T1000 (cell line): Measurements from ENCODE around the gene TBC1D3I.
"Not testable (repeated sequence)": the region's sequence is repeated elsewhere in the genome, so short reads cannot be mapped to it uniquely, and the experiment has no call there.

Source experiments
- DNase-seq: peaks from one replicate; lab custom pipeline; 2025; ENCODE audit warnings: mixed read lengths; lab: John Stamatoyannopoulos, UW

The TBC1D3I gene

DNA sequence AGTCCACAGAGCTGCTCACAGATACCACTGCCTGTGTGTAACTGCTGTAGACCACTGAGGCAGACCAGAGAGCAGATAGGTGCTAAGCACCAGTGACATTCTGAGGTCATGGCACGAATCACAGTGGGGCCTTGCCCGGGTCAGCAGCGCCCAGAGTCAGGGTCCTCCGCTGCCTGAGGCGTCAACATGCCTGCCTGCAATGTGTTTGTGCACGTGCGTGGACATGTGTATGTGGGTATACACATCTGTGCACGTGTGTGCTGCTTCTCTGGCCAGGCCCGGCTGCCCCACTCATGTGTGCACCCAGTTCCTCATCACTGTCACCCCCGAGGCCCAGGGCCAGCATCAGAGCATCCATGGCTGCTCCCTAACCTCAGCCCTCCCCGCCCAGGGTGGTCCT, at the start of gene TBC1D3I:
Gene TBC1D3I, minus strand, starts transcription at position 101 of the 400 bp plus-strand sequence. CDS start 1,585 bp downstream, outside the sequence.
- DNase-seq = not testable (repeated sequence)

DNA sequence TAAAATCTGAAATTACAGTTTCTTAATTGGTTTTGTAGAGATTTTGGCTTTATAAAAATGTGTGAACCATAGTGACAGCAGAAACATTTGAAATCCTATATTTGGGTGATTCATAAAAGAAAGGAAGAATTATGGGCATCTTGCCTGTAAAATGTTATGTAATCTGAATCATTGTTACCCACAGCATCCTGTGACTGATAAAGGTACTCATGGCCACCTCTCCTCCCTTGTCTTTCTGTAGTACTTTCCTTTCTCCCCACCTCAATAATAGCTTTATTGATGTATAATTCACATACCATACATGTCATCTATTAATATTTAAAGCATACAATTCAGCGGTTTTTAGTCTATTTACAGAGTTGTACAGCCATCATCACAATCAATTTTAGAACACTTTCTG, 30.8 kb upstream of the TBC1D3I start:
- not testable (repeated sequence) for DNase-seq

DNA sequence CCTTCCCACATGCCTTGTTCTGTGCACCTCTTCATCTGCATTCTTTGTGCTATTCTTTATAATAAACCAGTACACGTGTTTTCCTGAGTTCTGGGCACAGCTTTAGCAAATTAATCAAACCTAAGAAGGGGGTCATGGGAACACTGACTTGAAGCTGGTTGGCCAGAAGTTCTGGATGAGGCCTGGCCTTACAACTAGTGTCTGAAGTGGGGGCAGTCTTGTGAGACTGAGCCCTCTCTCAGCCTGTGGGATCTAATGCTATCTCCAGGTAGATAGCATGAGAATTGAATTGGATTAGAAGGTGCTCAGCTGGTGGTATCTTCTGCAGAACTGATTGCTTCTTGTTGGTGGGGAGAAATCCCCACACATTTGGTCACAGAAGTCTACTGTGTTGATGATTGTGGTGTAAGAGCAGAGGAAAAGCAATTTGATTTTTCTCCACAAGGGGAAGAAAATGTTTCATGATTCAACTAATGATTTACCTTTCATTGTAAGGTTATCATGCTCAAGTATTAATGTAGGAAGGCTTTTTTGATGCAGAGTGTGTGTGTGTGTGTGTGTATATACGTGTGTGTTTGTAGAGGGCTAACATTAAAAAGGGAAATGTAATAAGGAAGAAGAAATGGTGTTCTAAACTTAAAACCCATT, 25.7 kb upstream of the TBC1D3I start:
- not testable (repeated sequence) for DNase-seq

DNA sequence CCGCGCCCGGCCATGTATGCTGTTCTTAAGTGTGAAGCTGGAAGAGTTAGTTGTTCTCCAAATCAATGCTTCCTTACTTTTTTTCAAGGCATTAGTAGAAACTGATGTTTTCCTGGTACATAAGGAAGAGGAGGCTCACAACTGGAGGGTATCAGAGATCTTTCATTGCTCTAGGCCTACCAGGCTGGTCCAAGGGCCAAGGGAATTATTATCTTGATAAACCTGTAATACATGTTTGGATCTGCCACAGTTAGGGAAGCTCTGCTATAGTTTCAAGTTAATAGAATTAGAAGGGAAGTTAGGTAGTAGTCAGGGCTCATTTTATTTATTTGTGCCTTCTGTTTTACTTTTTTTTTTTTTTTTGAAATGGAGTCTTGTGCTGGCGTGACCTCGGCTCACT, 19.8 kb upstream of the TBC1D3I start:
- DNase-seq = not testable (repeated sequence)

DNA sequence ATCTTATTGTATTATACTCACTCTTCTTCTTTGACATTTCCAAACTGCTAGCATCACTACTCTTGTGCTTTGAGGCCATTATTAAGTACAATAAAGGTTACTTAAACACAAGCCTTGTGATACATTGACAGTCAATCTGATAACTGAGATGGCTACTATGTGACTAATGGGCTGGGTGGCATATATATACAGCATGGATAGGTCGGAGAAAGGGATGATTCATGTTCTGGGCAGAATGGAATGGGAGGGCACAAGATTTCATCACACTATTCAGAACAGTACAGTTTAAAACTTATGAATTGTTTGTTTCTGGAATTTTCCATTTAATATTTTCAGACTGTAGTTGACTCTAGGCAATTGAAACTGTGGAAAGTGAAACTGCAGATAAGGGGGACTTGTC, 18.9 kb upstream of the TBC1D3I start:
- DNase-seq = not testable (repeated sequence)

DNA sequence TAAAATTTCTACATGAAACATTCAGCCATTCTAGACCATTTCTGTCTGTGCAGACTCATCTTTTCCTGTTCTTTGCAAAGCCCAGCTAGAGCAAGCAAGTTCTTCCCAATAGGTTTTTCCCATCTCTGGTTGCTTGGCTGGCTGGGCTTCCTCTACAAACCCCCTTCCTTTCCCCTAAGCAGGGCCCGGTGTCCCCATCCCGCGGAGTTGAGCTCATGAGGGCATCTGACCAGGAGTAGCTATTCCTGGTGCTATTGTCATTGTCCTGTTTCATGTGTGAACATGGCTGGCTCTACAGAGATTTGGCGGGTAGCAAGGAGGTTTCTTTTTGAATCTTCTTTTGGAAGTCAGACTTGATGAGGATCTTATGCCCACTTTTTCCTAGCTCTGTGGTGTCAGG, 22.3 kb downstream of the TBC1D3I start:
- DNase-seq = not testable (repeated sequence)

DNA sequence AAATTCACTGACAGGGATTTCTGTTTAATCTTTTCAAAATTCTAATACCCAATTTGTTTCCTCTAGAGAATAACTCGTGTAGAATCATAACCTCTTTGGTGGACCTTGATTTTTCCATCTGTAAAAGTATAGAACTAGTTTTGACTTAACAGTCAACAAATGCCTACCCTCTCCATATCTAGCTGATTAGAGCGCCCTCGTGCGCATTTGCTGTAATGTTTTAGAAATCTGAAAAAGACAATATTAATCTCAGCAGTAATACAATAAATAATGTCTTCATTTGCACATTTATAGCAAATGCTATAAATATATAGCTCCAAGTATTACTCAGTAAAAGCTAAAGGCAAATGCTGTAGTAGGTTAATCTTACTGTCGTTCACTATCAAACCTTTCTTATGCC, 34.7 kb downstream of the TBC1D3I start:
- DNase-seq = not testable (repeated sequence)

DNA sequence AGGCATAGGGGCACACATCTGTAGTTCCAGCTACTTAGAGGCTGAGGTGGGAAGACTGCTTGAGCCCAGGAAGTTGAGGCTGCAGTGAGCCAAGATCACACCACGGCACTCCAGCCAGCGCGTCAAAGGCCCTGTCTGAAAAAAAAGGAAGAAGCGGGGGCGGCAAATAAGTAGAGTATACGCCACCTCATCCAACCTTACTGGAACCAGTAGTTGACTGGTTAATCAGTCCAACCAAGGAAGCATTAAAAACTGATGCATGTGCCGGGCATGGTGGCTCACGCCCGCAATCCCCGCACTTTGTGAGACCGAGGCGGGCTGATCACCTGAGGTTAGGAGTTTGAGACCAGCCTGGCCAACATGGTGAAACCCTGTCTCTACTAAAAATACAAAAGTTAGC, 41.4 kb downstream of the TBC1D3I start:
- not testable (repeated sequence) for DNase-seq

DNA sequence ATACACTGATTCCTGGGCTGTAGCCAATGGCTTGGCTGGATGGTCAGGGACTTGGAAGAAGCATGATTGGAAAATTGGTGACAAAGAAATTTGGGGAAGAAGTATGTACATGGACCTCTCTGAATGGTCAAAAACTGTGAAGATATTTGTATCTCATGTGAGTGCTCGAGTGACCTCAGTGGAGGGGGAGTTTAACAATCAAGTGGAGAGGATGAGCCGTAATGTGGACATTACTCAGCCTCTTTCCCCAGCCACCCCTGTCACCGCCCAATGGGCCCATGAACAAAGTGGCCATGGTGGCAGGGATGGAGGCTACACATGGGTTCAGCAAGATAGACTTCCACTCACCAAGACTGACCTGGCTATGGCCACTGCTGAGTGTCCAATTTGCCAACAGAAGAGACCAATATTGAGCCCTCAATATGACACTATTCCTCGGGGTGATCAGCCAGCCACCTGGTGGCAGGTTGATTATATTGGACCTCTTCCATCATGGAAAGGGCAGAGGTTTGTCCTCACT, 42.7 kb downstream of the TBC1D3I start:
- DNase-seq = not testable (repeated sequence)

DNA sequence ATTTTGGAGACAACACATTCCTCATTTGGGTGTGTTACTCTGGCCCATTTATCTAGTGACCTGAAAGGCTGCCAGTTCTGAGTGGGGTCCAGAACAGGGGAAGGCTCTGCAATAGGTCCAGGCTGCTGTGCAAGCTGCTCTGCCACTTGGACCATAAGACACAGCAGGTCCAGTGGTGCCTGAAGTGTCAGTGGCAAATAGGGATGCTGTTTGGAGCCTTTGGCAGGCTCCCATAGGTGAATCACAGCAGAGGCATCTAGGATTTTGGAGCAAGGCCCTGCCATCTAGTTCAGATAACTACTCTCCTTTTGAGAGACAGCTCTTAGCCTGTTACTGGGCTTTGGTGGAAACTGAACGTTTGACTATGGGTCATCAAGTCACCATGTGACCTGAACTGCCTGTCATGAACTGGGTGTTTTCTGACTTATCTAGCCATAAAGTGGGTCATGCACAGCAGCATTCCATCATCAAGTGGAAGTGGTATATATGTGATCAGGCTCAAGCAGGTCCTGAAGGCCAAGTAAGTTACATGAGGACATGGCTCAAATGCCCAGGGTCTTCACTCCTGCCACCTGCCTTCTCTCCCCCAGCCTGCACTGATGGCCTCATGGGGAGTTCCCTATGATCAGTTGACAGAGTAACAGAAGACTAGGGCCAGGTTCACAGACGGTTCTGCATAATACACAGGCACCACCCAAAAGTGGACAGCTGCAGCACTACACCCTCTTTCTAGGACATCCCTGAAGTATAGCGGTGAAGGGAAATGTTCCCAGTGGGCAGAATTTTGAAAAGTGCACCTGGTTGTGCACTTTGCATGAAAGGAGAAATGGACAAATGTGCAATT, 43.4 kb downstream of the TBC1D3I start:
- DNase-seq = not testable (repeated sequence)

DNA sequence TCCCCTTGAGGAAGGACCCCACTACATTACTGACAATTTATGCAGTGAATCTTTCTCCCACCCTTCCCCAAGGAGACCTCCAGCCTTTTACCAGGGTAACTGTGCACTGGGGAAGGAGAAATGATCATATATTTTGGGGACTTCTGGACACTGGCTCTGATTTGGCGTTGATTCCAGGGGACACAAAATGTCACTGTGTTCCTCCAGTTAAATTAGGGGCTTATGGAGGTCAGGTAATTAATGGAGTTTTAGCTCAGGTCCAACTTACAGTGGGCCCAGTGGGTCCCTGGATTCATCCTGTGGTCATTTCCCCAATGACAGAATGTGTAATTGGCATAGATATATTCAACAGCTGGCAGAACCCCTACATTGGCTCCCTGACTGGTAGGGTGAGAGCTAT, 44.8 kb downstream of the TBC1D3I start:
- DNase-seq = not testable (repeated sequence)

DNA sequence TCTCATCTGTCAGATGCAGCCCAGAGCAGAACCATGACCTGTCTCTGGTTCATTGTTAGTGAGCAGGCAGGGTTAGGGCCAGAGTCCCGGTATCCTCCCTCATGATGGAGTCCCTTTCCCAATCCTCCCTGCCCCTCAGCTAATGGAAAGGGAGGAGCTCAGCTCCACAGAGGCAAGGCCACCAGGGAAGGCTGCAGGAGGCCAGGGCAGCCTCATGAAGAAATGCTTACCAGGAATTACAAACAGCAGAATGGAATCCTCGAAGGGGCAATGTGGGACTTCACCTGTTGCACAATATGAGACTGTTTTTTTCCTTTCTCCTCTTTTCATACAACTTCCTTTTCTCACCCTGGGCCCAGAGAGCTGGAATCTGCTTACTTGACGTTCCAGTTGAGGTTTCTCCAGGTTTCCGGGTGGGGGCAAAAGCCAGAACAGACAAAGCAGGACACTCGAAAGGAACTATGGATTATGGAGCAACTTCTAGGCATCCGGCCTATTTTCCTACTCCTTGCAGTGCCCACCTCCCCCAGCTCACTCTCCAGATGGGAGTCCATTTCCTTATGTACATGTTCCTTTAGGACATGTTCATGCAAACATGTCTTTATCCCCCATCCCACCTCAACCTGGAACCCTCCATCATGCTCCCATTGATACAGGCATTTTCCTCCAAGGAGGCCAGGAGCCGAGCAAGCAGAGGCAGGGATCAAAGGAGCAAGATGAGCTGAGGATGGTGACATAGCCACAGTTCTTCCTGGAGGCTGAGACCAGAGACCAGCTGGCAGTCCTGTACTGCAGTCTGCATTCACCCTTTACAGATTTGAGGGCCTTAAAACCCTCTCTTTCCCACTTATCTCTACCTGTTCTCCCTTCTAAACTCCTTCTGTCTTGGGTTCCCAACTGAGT, 48.7 kb downstream of the TBC1D3I start:
- DNase-seq = not testable (repeated sequence)

DNA sequence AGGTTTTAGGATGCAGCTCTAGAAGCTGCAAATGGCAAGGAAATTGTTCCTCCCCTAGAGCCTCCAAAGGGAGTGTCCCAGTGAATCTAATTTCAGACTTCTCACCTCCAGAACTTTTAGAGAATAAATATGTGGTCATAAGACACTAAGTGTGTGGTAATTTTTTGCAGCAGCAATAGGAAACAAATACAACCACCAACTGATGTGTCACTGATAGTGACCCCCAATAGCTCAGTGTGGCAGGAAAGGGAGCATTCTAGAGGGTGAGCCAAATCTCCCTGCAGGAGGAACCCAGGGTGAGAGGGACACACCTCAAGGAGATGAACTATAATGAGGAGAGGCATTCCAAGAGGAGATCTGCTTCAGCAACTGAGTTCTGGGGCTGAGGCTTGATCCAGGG, 49.5 kb downstream of the TBC1D3I start:
- DNase-seq = no peak

DNA sequence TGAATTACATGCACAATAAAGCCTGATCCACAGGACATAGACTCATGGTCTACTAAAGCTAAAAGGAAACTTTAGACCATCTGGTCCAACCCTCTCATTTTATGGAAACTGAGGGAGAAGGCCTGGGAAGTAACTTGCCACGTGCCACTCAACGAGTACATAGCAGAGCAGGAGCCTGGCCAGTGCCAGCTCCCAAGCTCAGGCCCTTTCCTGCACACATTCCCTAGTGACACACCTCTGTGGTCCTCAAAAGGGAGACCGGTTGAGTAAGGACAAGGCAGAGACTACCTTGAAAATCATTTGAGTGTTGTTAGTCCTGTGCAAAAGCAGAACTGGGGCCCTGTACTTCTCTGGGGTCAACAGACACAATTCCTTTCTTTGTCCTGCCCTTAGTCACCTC, 50.7 kb downstream of the TBC1D3I start:
- DNase-seq = no peak

DNA sequence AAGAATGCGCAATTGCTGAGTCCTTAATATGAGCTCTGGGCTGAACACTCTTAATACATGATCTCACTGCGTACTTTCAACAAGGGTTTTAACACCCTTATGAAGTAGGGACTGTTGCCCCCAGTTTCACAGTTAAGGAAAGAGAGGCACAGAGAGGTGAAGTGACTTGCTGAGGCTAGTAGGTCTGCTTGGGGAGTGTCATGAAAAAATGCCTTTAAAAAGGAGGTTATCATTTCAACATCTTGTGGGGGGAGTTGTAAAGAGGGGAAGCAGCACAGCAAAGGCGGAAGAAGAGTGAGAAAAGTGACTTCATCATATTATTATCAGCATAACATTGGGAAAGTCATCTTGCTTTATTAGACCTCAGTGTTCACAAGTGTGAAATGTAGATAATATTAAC, 51.4 kb downstream of the TBC1D3I start:
- no peak for DNase-seq

DNA sequence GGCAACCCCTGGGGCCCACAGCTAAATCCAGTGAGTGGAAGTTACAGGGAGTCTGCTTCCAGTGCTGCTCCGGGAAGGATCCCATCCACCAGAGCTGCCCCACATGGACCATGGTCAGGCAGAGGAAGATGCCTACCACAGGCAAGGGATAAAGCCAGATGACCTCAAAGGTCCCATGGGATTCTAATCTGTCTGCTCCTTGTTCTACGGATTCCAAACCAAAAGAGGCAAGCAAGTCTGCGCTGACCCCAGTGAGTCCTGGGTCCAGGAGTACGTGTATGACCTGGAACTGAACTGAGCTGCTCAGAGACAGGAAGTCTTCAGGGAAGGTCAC, 52.1 kb downstream of the TBC1D3I start:
- DNase-seq = no peak

DNA sequence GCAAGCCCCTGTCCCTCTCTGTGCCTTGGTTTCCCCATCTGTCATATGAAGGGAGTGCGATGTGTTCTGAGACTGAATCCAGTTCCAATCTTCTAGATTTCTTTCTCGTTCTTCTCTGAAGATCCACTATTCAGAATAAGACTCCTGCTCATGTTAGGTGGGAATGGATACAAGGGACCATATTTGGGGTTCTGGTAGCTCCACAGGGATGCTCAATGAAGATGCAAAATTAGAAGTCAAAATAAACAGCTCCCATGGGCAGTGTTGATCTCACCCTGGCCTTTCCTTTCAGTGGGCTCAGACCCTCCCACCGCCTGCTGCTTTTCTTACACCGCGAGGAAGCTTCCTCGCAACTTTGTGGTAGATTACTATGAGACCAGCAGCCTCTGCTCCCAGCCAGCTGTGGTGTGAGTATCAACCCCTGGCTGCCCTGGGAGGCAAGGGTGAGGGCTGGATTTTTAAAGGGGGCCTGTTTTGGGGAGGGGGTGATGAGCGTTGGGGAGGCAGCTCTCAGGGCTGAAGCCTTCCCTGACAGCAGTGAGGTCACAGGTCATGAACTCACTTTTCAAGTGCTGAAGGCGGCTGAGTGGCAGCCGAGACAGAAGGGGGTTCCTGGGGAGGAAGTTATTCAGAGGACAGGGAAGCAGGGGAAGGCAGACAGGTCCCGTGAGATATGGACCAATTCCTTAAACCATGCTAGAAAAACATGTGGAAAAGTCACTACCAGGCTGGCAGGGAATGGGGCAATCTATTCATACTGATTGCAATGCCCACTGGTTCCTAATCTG, 52.7 kb downstream of the TBC1D3I start:
- not testable (repeated sequence) for DNase-seq

DNA sequence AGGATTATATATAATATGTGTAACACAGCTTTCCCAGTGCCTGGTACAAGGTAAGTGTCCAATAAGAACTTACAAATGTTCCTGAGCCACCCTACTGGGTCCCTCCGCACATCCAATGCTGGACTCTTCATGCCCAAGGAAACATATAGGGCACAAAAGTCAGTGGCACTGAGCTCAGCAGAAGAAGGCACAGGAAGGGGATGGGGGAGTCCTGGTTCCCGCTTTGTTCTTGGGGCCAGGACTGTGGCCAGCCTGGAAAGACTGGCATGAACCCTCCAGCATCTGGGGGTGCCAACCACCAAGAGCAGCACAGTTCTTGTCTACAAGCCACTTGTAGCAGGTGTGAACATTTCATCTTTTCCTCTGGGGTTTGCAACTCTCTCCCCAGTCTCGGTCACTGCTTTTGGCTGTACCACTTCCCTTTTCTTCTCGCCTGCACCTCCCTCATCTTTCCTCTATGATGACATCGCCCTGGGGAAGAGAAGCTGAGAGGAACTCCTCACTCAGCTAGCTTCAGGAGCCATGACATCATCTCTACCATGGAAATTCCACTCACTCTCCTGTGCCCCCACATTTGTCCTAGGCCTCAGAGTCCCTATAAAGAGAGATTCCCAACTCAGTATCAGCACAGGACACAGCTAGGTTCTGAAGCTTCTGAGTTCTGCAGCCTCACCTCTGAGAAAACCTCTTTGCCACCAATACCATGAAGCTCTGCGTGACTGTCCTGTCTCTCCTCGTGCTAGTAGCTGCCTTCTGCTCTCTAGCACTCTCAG, 53.7 kb downstream of the TBC1D3I start, which contains the start of gene CCL4L2:
Gene CCL4L2, plus strand, starts transcription at position 625 of the 773 bp plus-strand sequence.
- not testable (repeated sequence) for DNase-seq

DNA sequence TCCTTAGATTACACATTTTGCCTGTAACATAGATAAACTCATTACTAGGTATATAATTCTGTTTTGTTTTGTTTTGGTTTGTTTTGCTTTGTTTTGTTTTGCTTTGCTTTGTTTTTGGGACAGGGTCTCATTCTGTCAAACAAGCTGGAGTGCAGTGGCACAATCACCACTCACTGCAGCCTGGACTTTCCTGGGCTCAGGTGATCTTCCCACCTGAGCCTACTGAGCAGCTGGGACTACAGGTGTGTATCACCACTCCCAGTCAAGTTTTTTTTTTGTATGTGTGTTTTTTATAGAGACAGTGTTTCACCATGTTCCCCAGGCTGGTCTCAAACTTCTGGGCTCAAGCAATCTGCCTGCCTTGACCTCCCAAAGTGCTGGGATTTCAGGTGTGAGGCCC, 54.8 kb downstream of the TBC1D3I start:
- no peak for DNase-seq

DNA sequence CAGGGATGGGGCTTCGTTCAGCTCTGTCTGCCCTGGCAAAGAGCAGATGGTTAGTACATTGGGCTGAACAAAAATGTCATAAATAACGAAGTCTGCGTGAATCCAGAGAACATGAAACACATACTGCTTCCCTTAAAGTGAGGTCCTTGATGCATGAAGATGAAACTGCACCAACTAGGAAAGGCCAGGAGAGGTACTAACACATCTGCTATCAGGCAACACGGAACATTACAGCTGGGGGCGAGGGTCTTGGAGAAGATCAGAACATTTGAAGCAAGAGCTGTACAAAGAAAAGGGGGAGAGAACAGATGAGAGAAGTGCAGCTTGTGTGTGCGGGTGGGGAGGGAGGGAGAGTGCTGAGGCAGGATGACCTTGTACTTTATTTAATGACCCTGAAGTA, 57.0 kb downstream of the TBC1D3I start:
- DNase-seq = not testable (repeated sequence)
